ENCODE data around the gene MLST8. TPM values are rescaled to one million over a fixed set of nuclear protein-coding genes. Genes with fewer than 3 reads are reported as not detected.

Gene MLST8
- total RNA-seq, 1 donor from 2014 or later, result 51.6 TPM

GRCh38 chr16:2223221-2223941 is 18.1 kb downstream of the MLST8 start, which contains the start of gene E4F1:
E4F1 (plus strand) TSS chr16:2223591; CDS start chr16:2223614, 23 bp downstream.
- peak; percentile 98 for DNase-seq (ENCODE audit: extremely low spot score in 2 of 2)
- intact Hi-C loops (cut with DNase I), result no loop called here
- no peaks in the 10 kb centered on the region for H3K27me3 ChIP-seq
- H3K36me3 ChIP-seq, result no peaks in the 10 kb centered on the region
- peaks cover 31% of the 10 kb centered on the region for H3K4me1 ChIP-seq
- H3K4me3 ChIP-seq, result peak within 1 kb of the TSS; percentile 82 to 99
- peak within 1 kb of the TSS; percentile 89 for H3K27ac ChIP-seq
- TF ChIP-seq POLR2A (IDR thresholded peaks at IDR 0.05) (peak in 1 of 2 donors; percentile 72), POLR2AphosphoS5 (IDR thresholded peaks at IDR 0.05; ENCODE audit: insufficient read depth in 1 of 2, low read depth in 1 of 2) (peak; percentile 88 to 91)
- TF ChIP-seq, protein P1, sequence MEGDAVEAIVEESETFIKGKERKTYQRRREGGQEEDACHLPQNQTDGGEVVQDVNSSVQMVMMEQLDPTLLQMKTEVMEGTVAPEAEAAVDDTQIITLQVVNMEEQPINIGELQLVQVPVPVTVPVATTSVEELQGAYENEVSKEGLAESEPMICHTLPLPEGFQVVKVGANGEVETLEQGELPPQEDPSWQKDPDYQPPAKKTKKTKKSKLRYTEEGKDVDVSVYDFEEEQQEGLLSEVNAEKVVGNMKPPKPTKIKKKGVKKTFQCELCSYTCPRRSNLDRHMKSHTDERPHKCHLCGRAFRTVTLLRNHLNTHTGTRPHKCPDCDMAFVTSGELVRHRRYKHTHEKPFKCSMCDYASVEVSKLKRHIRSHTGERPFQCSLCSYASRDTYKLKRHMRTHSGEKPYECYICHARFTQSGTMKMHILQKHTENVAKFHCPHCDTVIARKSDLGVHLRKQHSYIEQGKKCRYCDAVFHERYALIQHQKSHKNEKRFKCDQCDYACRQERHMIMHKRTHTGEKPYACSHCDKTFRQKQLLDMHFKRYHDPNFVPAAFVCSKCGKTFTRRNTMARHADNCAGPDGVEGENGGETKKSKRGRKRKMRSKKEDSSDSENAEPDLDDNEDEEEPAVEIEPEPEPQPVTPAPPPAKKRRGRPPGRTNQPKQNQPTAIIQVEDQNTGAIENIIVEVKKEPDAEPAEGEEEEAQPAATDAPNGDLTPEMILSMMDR (IDR thresholded peaks at IDR 0.05), result no peak
- H3K9me3 ChIP-seq, result no peaks in the 10 kb centered on the region

- H3K36me3 ChIP-seq, result peaks cover 0 to 6% of the 10 kb centered on the region in 2 donors
- DNase-seq (ENCODE audit: extremely low spot score in 2 of 2), result no peak
- no peaks in the 10 kb centered on the region for H3K27me3 ChIP-seq
- H3K4me3 ChIP-seq, result peak overlapping the region; percentile 82 to 99
- no peaks in the 10 kb centered on the region for H3K9me3 ChIP-seq
- TF ChIP-seq, protein P1 (IDR thresholded peaks at IDR 0.05), result no peak
- TF ChIP-seq POLR2A (IDR thresholded peaks at IDR 0.05) (no peak), POLR2AphosphoS5 (IDR thresholded peaks at IDR 0.05; ENCODE audit: insufficient read depth in 1 of 2, low read depth in 1 of 2) (no peak)
- peak overlapping the region; percentile 89 for H3K27ac ChIP-seq
- intact Hi-C loops (cut with DNase I), result no loop called here
- peaks cover 31% of the 10 kb centered on the region for H3K4me1 ChIP-seq
Measured at GRCh38 chr16:2223942-2224486, 18.8 kb downstream of the MLST8 start.

GRCh38 chr16:2226245-2226793 is 21.1 kb downstream of the MLST8 start:
- H3K27ac ChIP-seq, result no peak overlapping the region
- no peaks in the 10 kb centered on the region for H3K9me3 ChIP-seq
- peaks cover 41% of the 10 kb centered on the region for H3K4me1 ChIP-seq
- DNase-seq (ENCODE audit: extremely low spot score in 2 of 2), result no peak
- TF ChIP-seq, protein P1 (IDR thresholded peaks at IDR 0.05), result no peak
- TF ChIP-seq POLR2AphosphoS5 (IDR thresholded peaks at IDR 0.05; ENCODE audit: insufficient read depth in 1 of 2, low read depth in 1 of 2) (no peak), POLR2A (IDR thresholded peaks at IDR 0.05) (no peak)
- H3K36me3 ChIP-seq, result peaks cover 0 to 24% of the 10 kb centered on the region in 2 donors
- intact Hi-C loops (cut with DNase I), result no loop called here
- no peak overlapping the region for H3K4me3 ChIP-seq
- no peaks in the 10 kb centered on the region for H3K27me3 ChIP-seq

DNA sequence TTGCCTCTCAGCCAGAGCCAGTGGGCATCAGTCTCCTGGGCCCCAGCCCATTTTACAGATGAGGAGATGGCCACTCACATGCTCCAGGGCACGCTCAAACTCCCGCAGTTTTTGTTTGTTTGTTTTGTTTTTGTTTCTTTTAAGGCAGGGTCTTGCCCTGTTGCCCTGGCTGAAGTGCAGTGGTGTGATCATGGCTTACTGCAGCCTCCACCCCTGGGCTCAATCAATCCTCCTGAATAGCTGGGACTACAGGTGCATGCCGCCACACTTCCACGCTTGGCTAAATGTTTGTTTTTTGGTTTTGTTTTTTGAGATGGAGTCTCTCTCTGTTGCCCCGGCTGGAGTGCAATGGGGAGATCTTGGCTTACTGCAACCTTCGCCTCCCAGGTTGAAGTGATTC is 21.7 kb downstream of the MLST8 start:
- TF ChIP-seq, protein P1 (IDR thresholded peaks at IDR 0.05), result no peak
- TF ChIP-seq POLR2AphosphoS5 (IDR thresholded peaks at IDR 0.05; ENCODE audit: insufficient read depth in 1 of 2, low read depth in 1 of 2), result no peak
- TF ChIP-seq POLR2A (IDR thresholded peaks at IDR 0.05), result no peak
- Histone ChIP-seq H3K4me3 (no peak overlapping the region), H3K36me3 (peaks cover 0 to 30% of the 10 kb centered on the region in 2 donors), H3K27ac (no peak overlapping the region), H3K4me1 (peaks cover 47% of the 10 kb centered on the region), H3K9me3 (no peaks in the 10 kb centered on the region), H3K27me3 (no peaks in the 10 kb centered on the region)
- intact Hi-C loops (cut with DNase I), result no loop called here
- no peak for DNase-seq (ENCODE audit: extremely low spot score in 2 of 2)

All from vagina (tissue), 2 donors.